Measurements from ENCODE around the gene ARHGAP26.

ARHGAP26 gene

GRCh38 chr5:142736247-142736632 is 33.9 kb upstream of the ARHGAP26 start:
- no peaks in the 10 kb centered on the region for H3K27me3 ChIP-seq (ENCODE audit: control insufficient read depth, insufficient read depth, low read length)
- H3K9ac ChIP-seq (ENCODE audit: low read depth, low read length): no peak overlapping the region
- no peak overlapping the region for H3K4me3 ChIP-seq (ENCODE audit: low read depth, low read length)
- no peak overlapping the region for H3K27ac ChIP-seq (ENCODE audit: low read depth, low read length)
- H3K36me3 ChIP-seq (ENCODE audit: control insufficient read depth, insufficient read depth, low read length): no peaks in the 10 kb centered on the region
- no peaks in the 10 kb centered on the region for H3K9me3 ChIP-seq (ENCODE audit: control insufficient read depth, insufficient read depth, low read length)
- H3K4me1 ChIP-seq (ENCODE audit: control insufficient read depth, insufficient read depth, low read length): no peaks in the 10 kb centered on the region

- Histone ChIP-seq H3K9me3 (ENCODE audit: control insufficient read depth, insufficient read depth, low read length) (no peaks in the 10 kb centered on the region), H3K27me3 (ENCODE audit: control insufficient read depth, insufficient read depth, low read length) (no peaks in the 10 kb centered on the region), H3K4me1 (ENCODE audit: control insufficient read depth, insufficient read depth, low read length) (no peaks in the 10 kb centered on the region), H3K4me3 (ENCODE audit: low read depth, low read length) (no peak overlapping the region), H3K9ac (ENCODE audit: low read depth, low read length) (no peak overlapping the region), H3K27ac (ENCODE audit: low read depth, low read length) (no peak overlapping the region), H3K36me3 (ENCODE audit: control insufficient read depth, insufficient read depth, low read length) (no peaks in the 10 kb centered on the region)
Observed at GRCh38 chr5:142737179-142737578, 33.0 kb upstream of the ARHGAP26 start.

- Histone ChIP-seq H3K27ac (ENCODE audit: low read depth, low read length) (no peak overlapping the region), H3K9ac (ENCODE audit: low read depth, low read length) (no peak overlapping the region), H3K4me1 (ENCODE audit: control insufficient read depth, insufficient read depth, low read length) (peaks cover 10% of the 10 kb centered on the region), H3K27me3 (ENCODE audit: control insufficient read depth, insufficient read depth, low read length) (no peaks in the 10 kb centered on the region), H3K36me3 (ENCODE audit: control insufficient read depth, insufficient read depth, low read length) (no peaks in the 10 kb centered on the region; the same call in 1 of the 2 replicates), H3K9me3 (ENCODE audit: control insufficient read depth, insufficient read depth, low read length) (no peaks in the 10 kb centered on the region), H3K4me3 (ENCODE audit: low read depth, low read length) (no peak overlapping the region)
Observed at GRCh38 chr5:142740474-142741242, 29.5 kb upstream of the ARHGAP26 start.

GRCh38 chr5:142743592-142744441 is 26.4 kb upstream of the ARHGAP26 start:
- H3K4me3 ChIP-seq (ENCODE audit: low read depth, low read length): no peak overlapping the region

GRCh38 chr5:142745268-142745667 is 24.9 kb upstream of the ARHGAP26 start:
- no peaks in the 10 kb centered on the region for H3K27me3 ChIP-seq (ENCODE audit: control insufficient read depth, insufficient read depth, low read length)
- peaks cover 3% of the 10 kb centered on the region; the same call in 1 of the 2 replicates for H3K36me3 ChIP-seq (ENCODE audit: control insufficient read depth, insufficient read depth, low read length)
- no peak overlapping the region for H3K9ac ChIP-seq (ENCODE audit: low read depth, low read length)
- H3K9me3 ChIP-seq (ENCODE audit: control insufficient read depth, insufficient read depth, low read length): no peaks in the 10 kb centered on the region
- H3K4me3 ChIP-seq (ENCODE audit: low read depth, low read length): no peak overlapping the region
- no peak overlapping the region for H3K27ac ChIP-seq (ENCODE audit: low read depth, low read length)
- H3K4me1 ChIP-seq (ENCODE audit: control insufficient read depth, insufficient read depth, low read length): peaks cover 10% of the 10 kb centered on the region

More at GRCh38 chr5:142743592-142744441, 26.4 kb upstream of the ARHGAP26 start:
- no peak overlapping the region for H3K9ac ChIP-seq (ENCODE audit: low read depth, low read length)
- peak overlapping the region; percentile 38 for H3K27ac ChIP-seq (ENCODE audit: low read depth, low read length)
- H3K27me3 ChIP-seq (ENCODE audit: control insufficient read depth, insufficient read depth, low read length): no peaks in the 10 kb centered on the region
- H3K9me3 ChIP-seq (ENCODE audit: control insufficient read depth, insufficient read depth, low read length): no peaks in the 10 kb centered on the region
- no peaks in the 10 kb centered on the region; the same call in 1 of the 2 replicates for H3K36me3 ChIP-seq (ENCODE audit: control insufficient read depth, insufficient read depth, low read length)
- peaks cover 10% of the 10 kb centered on the region for H3K4me1 ChIP-seq (ENCODE audit: control insufficient read depth, insufficient read depth, low read length)

- Histone ChIP-seq H3K27ac (ENCODE audit: low read depth, low read length) (no peak overlapping the region), H3K4me3 (ENCODE audit: low read depth, low read length) (no peak overlapping the region), H3K9ac (ENCODE audit: low read depth, low read length) (no peak overlapping the region), H3K27me3 (ENCODE audit: control insufficient read depth, insufficient read depth, low read length) (no peaks in the 10 kb centered on the region), H3K36me3 (ENCODE audit: control insufficient read depth, insufficient read depth, low read length) (peaks cover 3% of the 10 kb centered on the region; the same call in 1 of the 2 replicates), H3K9me3 (ENCODE audit: control insufficient read depth, insufficient read depth, low read length) (no peaks in the 10 kb centered on the region), H3K4me1 (ENCODE audit: control insufficient read depth, insufficient read depth, low read length) (peaks cover 10% of the 10 kb centered on the region)
Observed at GRCh38 chr5:142746532-142747433, 23.4 kb upstream of the ARHGAP26 start.

- Histone ChIP-seq H3K27me3 (ENCODE audit: control insufficient read depth, insufficient read depth, low read length) (no peaks in the 10 kb centered on the region), H3K4me1 (ENCODE audit: control insufficient read depth, insufficient read depth, low read length) (peaks cover 10% of the 10 kb centered on the region), H3K4me3 (ENCODE audit: low read depth, low read length) (no peak overlapping the region), H3K9me3 (ENCODE audit: control insufficient read depth, insufficient read depth, low read length) (no peaks in the 10 kb centered on the region), H3K27ac (ENCODE audit: low read depth, low read length) (no peak overlapping the region), H3K36me3 (ENCODE audit: control insufficient read depth, insufficient read depth, low read length) (peaks cover 3% of the 10 kb centered on the region; the same call in 1 of the 2 replicates), H3K9ac (ENCODE audit: low read depth, low read length) (no peak overlapping the region)
Observed at GRCh38 chr5:142748132-142748531, 22.0 kb upstream of the ARHGAP26 start.

GRCh38 chr5:142748568-142749249 is 21.5 kb upstream of the ARHGAP26 start:
- H3K27ac ChIP-seq (ENCODE audit: low read depth, low read length): no peak overlapping the region
- H3K4me3 ChIP-seq (ENCODE audit: low read depth, low read length): no peak overlapping the region
- H3K36me3 ChIP-seq (ENCODE audit: control insufficient read depth, insufficient read depth, low read length): peaks cover 3% of the 10 kb centered on the region; the same call in 1 of the 2 replicates

GRCh38 chr5:142749321-142749720 is 20.9 kb upstream of the ARHGAP26 start:
- Histone ChIP-seq H3K4me3 (ENCODE audit: low read depth, low read length) (no peak overlapping the region), H3K9me3 (ENCODE audit: control insufficient read depth, insufficient read depth, low read length) (no peaks in the 10 kb centered on the region), H3K27me3 (ENCODE audit: control insufficient read depth, insufficient read depth, low read length) (no peaks in the 10 kb centered on the region), H3K4me1 (ENCODE audit: control insufficient read depth, insufficient read depth, low read length) (no peaks in the 10 kb centered on the region), H3K27ac (ENCODE audit: low read depth, low read length) (no peak overlapping the region), H3K9ac (ENCODE audit: low read depth, low read length) (no peak overlapping the region), H3K36me3 (ENCODE audit: control insufficient read depth, insufficient read depth, low read length) (peaks cover 3% of the 10 kb centered on the region; the same call in 1 of the 2 replicates)

More at GRCh38 chr5:142748568-142749249, 21.5 kb upstream of the ARHGAP26 start:
- Histone ChIP-seq H3K9ac (ENCODE audit: low read depth, low read length) (no peak overlapping the region), H3K9me3 (ENCODE audit: control insufficient read depth, insufficient read depth, low read length) (no peaks in the 10 kb centered on the region), H3K27me3 (ENCODE audit: control insufficient read depth, insufficient read depth, low read length) (no peaks in the 10 kb centered on the region), H3K4me1 (ENCODE audit: control insufficient read depth, insufficient read depth, low read length) (peaks cover 4% of the 10 kb centered on the region)

GRCh38 chr5:142753116-142753631 is 17.0 kb upstream of the ARHGAP26 start:
- no peak overlapping the region for H3K4me3 ChIP-seq (ENCODE audit: low read depth, low read length)
- no peaks in the 10 kb centered on the region for H3K9me3 ChIP-seq (ENCODE audit: control insufficient read depth, insufficient read depth, low read length)
- H3K36me3 ChIP-seq (ENCODE audit: control insufficient read depth, insufficient read depth, low read length): peaks cover 3% of the 10 kb centered on the region; the same call in 1 of the 2 replicates
- H3K9ac ChIP-seq (ENCODE audit: low read depth, low read length): no peak overlapping the region
- H3K27ac ChIP-seq (ENCODE audit: low read depth, low read length): no peak overlapping the region
- no peaks in the 10 kb centered on the region for H3K4me1 ChIP-seq (ENCODE audit: control insufficient read depth, insufficient read depth, low read length)
- no peaks in the 10 kb centered on the region for H3K27me3 ChIP-seq (ENCODE audit: control insufficient read depth, insufficient read depth, low read length)
